ENCODE results near the gene CLK2.

Gene CLK2

GRCh38 chr1:155320252-155320651, 46.9 kb upstream of the CLK2 start:
- TF ChIP-seq REST (IDR thresholded peaks at IDR 0.05; ENCODE audit: low read depth) (no peak), EP300 (IDR thresholded peaks at IDR 0.05; ENCODE audit: borderline replicate concordance) (no peak), TEAD4 (IDR thresholded peaks at IDR 0.05) (no peak), USF1 (IDR thresholded peaks at IDR 0.05) (no peak), NFIC (IDR thresholded peaks at IDR 0.05) (no peak), EGR1 (IDR thresholded peaks at IDR 0.05) (no peak), RAD21 (IDR thresholded peaks at IDR 0.05; ENCODE audit: low read depth) (no peak), CEBPB (IDR thresholded peaks at IDR 0.05) (no peak)

- no peak for TF ChIP-seq REST (IDR thresholded peaks at IDR 0.05; ENCODE audit: low read depth)
- TF ChIP-seq MAX (IDR thresholded peaks at IDR 0.05), result no peak
- TF ChIP-seq CREB1 (IDR thresholded peaks at IDR 0.05; ENCODE audit: low read depth), result no peak
- no peak for TF ChIP-seq TCF12 (IDR thresholded peaks at IDR 0.05; ENCODE audit: low read depth)
- no peak for TF ChIP-seq EP300 (IDR thresholded peaks at IDR 0.05; ENCODE audit: borderline replicate concordance)
- TF ChIP-seq RAD21 (IDR thresholded peaks at IDR 0.05; ENCODE audit: low read depth), result no peak
- TF ChIP-seq YY1 (IDR thresholded peaks at IDR 0.05; ENCODE audit: low read depth), result no peak
- TF ChIP-seq EGR1 (IDR thresholded peaks at IDR 0.05), result no peak
- TF ChIP-seq FOXM1 (IDR thresholded peaks at IDR 0.05; ENCODE audit: borderline replicate concordance, low read depth), result no peak
- TF ChIP-seq CEBPB (IDR thresholded peaks at IDR 0.05), result no peak
- no peak for TF ChIP-seq USF1 (IDR thresholded peaks at IDR 0.05)
- TF ChIP-seq NFIC (IDR thresholded peaks at IDR 0.05), result no peak
- TF ChIP-seq TEAD4 (IDR thresholded peaks at IDR 0.05), result no peak
- no peak for TF ChIP-seq TAF1 (IDR thresholded peaks at IDR 0.05; ENCODE audit: low read depth)
- TF ChIP-seq ZBTB7A (IDR thresholded peaks at IDR 0.05; ENCODE audit: low read depth), result no peak
Measured at GRCh38 chr1:155319536-155319935, 46.2 kb upstream of the CLK2 start.

- TF ChIP-seq FOXM1 (IDR thresholded peaks at IDR 0.05; ENCODE audit: borderline replicate concordance, low read depth), result no peak
- no peak for TF ChIP-seq USF1 (IDR thresholded peaks at IDR 0.05)
- TF ChIP-seq YY1 (IDR thresholded peaks at IDR 0.05; ENCODE audit: low read depth), result no peak
- TF ChIP-seq CEBPB (IDR thresholded peaks at IDR 0.05), result no peak
- TF ChIP-seq EGR1 (IDR thresholded peaks at IDR 0.05), result no peak
- no peak for TF ChIP-seq REST (IDR thresholded peaks at IDR 0.05; ENCODE audit: low read depth)
- no peak for TF ChIP-seq RAD21 (IDR thresholded peaks at IDR 0.05; ENCODE audit: low read depth)
- no peak for TF ChIP-seq CREB1 (IDR thresholded peaks at IDR 0.05; ENCODE audit: low read depth)
- no peak for TF ChIP-seq EP300 (IDR thresholded peaks at IDR 0.05; ENCODE audit: borderline replicate concordance)
- no peak for TF ChIP-seq ZBTB7A (IDR thresholded peaks at IDR 0.05; ENCODE audit: low read depth)
- TF ChIP-seq TEAD4 (IDR thresholded peaks at IDR 0.05), result no peak
- no peak for TF ChIP-seq MAX (IDR thresholded peaks at IDR 0.05)
- TF ChIP-seq TCF12 (IDR thresholded peaks at IDR 0.05; ENCODE audit: low read depth), result no peak
- no peak for TF ChIP-seq NFIC (IDR thresholded peaks at IDR 0.05)
- no peak for TF ChIP-seq TAF1 (IDR thresholded peaks at IDR 0.05; ENCODE audit: low read depth)
Measured at GRCh38 chr1:155318082-155318481, 44.8 kb upstream of the CLK2 start.

- no peak for TF ChIP-seq USF1 (IDR thresholded peaks at IDR 0.05)
- TF ChIP-seq FOXM1 (IDR thresholded peaks at IDR 0.05; ENCODE audit: borderline replicate concordance, low read depth), result no peak
- no peak for TF ChIP-seq EP300 (IDR thresholded peaks at IDR 0.05; ENCODE audit: borderline replicate concordance)
- no peak for TF ChIP-seq TAF1 (IDR thresholded peaks at IDR 0.05; ENCODE audit: low read depth)
- no peak for TF ChIP-seq YY1 (IDR thresholded peaks at IDR 0.05; ENCODE audit: low read depth)
- TF ChIP-seq ZBTB7A (IDR thresholded peaks at IDR 0.05; ENCODE audit: low read depth), result no peak
- TF ChIP-seq CREB1 (IDR thresholded peaks at IDR 0.05; ENCODE audit: low read depth), result no peak
- TF ChIP-seq TEAD4 (IDR thresholded peaks at IDR 0.05), result no peak
- TF ChIP-seq RAD21 (IDR thresholded peaks at IDR 0.05; ENCODE audit: low read depth), result no peak
- no peak for TF ChIP-seq NFIC (IDR thresholded peaks at IDR 0.05)
- no peak for TF ChIP-seq CEBPB (IDR thresholded peaks at IDR 0.05)
- TF ChIP-seq REST (IDR thresholded peaks at IDR 0.05; ENCODE audit: low read depth), result no peak
- no peak for TF ChIP-seq MAX (IDR thresholded peaks at IDR 0.05)
- TF ChIP-seq EGR1 (IDR thresholded peaks at IDR 0.05), result no peak
- no peak for TF ChIP-seq TCF12 (IDR thresholded peaks at IDR 0.05; ENCODE audit: low read depth)
Measured at GRCh38 chr1:155316922-155317321, 43.6 kb upstream of the CLK2 start.

Measured in Ishikawa (cell line).